Astrocyte (in vitro differentiated cells and primary cell): ENCODE data around the gene SLC17A5. TPM values are rescaled to one million over a fixed set of nuclear protein-coding genes. Genes with fewer than 3 reads are reported as not detected.

ENCODE experiments used
- DNase-seq: peaks from one replicate; pipeline ENCODE4 v3.0.0-alpha.2; 2010; ENCODE audit warnings: low read depth
- FAIRE-seq: peaks from 2 replicates; lab custom pipeline; 2011; peaks lifted over from hg19 to GRCh38; lab: Jason Lieb, UNC
- H2AFZ ChIP-seq: 2 replicates; pipeline ENCODE4 v1.6.0; 2012; ENCODE audit warnings: low read depth, low read length, inconsistent platforms
- H3K27ac ChIP-seq: 2 replicates; pipeline ENCODE4 v1.5.1; 2011; ENCODE audit warnings: low read depth, low read length, inconsistent platforms
- H3K27me3 ChIP-seq: 2 replicates; pipeline ENCODE4 v1.6.0; 2011; ENCODE audit warnings: low read length, inconsistent platforms; ENCODE audit not compliant: insufficient read depth
- H3K36me3 ChIP-seq: 2 replicates; pipeline ENCODE4 v1.5.1; 2011; ENCODE audit warnings: low read length, inconsistent platforms; ENCODE audit not compliant: insufficient read depth
- H3K4me1 ChIP-seq: 2 replicates; pipeline ENCODE4 v1.5.1; 2011; ENCODE audit warnings: low read length, inconsistent platforms; ENCODE audit not compliant: insufficient read depth
- H3K4me2 ChIP-seq: 2 replicates; pipeline ENCODE4 v1.6.0; 2012; ENCODE audit warnings: low read length, inconsistent platforms
- H3K4me3 ChIP-seq: 2 replicates; pipeline ENCODE4 v1.5.1; 2011; ENCODE audit warnings: low read depth, mild to moderate bottlenecking, low read length, inconsistent platforms; ENCODE audit not compliant: insufficient read depth
- H3K79me2 ChIP-seq: 2 replicates; pipeline ENCODE4 v1.6.0; 2012; ENCODE audit warnings: mild to moderate bottlenecking, low read length, inconsistent platforms; ENCODE audit not compliant: insufficient read depth
- H3K9ac ChIP-seq: 2 replicates; pipeline ENCODE4 v1.6.0; 2012; ENCODE audit warnings: mild to moderate bottlenecking, low read length, inconsistent platforms
- H3K9me3 ChIP-seq: 2 replicates; pipeline ENCODE4 v1.5.1; 2012; ENCODE audit warnings: low read depth, mild to moderate bottlenecking, low read length, inconsistent platforms; ENCODE audit not compliant: insufficient read depth
- H4K20me1 ChIP-seq: 2 replicates; pipeline ENCODE4 v1.6.0; 2012; ENCODE audit warnings: low read length, inconsistent platforms; ENCODE audit not compliant: insufficient read depth
- H3K27ac Mint-ChIP-seq: one replicate; pipeline ENCODE4 v1.8.0; 2021; ENCODE audit warnings: mild to moderate bottlenecking, mixed read lengths; ENCODE audit not compliant: unreplicated experiment
- H3K27me3 Mint-ChIP-seq: one replicate; pipeline ENCODE4 v1.8.0; 2021; ENCODE audit warnings: low read depth, mixed read lengths; ENCODE audit not compliant: unreplicated experiment
- H3K36me3 Mint-ChIP-seq: one replicate; pipeline ENCODE4 v1.8.0; 2021; ENCODE audit warnings: low read depth, mixed read lengths; ENCODE audit not compliant: unreplicated experiment
- H3K4me1 Mint-ChIP-seq: one replicate; pipeline ENCODE4 v1.8.0; 2021; ENCODE audit warnings: low read depth, mixed read lengths; ENCODE audit not compliant: unreplicated experiment
- H3K4me3 Mint-ChIP-seq: one replicate; pipeline ENCODE4 v1.8.0; 2021; ENCODE audit warnings: mild to moderate bottlenecking, moderate library complexity, mixed read lengths; ENCODE audit not compliant: unreplicated experiment
- H3K9me3 Mint-ChIP-seq: one replicate; pipeline ENCODE4 v1.8.0; 2021; ENCODE audit warnings: mild to moderate bottlenecking, mixed read lengths; ENCODE audit not compliant: unreplicated experiment
- CTCF ChIP-seq: IDR thresholded peaks from 2 replicates; pipeline ENCODE4 v1.5.1; 2011; ENCODE audit warnings: low read depth, mild to moderate bottlenecking, inconsistent platforms, low read length, moderate library complexity; ENCODE audit not compliant: insufficient read depth
- EZH2 ChIP-seq: IDR thresholded peaks from 2 replicates; pipeline ENCODE4 v1.6.1; 2012; ENCODE audit warnings: mild to moderate bottlenecking, low read length, inconsistent platforms; ENCODE audit not compliant: insufficient read depth
- total RNA-seq: library from RNA; stranded (reverse); gene quantifications from 2 replicates; pipeline ENCODE4 v1.2.1, GENCODE V29; 2021

SLC17A5 gene
- total RNA-seq, 1 donor from 2014 or later, result 25.5 TPM

GRCh38 chr6:73614802-73615201, 39.0 kb downstream of the SLC17A5 start:
- no peaks in the 10 kb centered on the region for H3K27me3 ChIP-seq
- Mint-ChIP-seq H3K27ac (no peak overlapping the region), H3K9me3 (no peaks in the 10 kb centered on the region), H3K27me3 (no peaks in the 10 kb centered on the region), H3K4me3 (no peak overlapping the region), H3K36me3 (peaks cover 5% of the 10 kb centered on the region), H3K4me1 (no peaks in the 10 kb centered on the region)
- no peaks in the 10 kb centered on the region for H3K9me3 ChIP-seq
- no peak overlapping the region for H3K4me2 ChIP-seq
- DNase-seq (no peak), FAIRE-seq (no peak)
- H3K79me2 ChIP-seq, result no peaks in the 10 kb centered on the region
- no peak overlapping the region for H2AFZ ChIP-seq
- H4K20me1 ChIP-seq, result no peaks in the 10 kb centered on the region
- H3K4me3 ChIP-seq, result no peak overlapping the region
- TF ChIP-seq CTCF (no peak), EZH2 (no peak)
- no peak overlapping the region for H3K27ac ChIP-seq
- no peaks in the 10 kb centered on the region for H3K4me1 ChIP-seq
- peaks cover 5% of the 10 kb centered on the region for H3K36me3 ChIP-seq
- no peak overlapping the region for H3K9ac ChIP-seq

GRCh38 chr6:73613806-73614536, 39.8 kb downstream of the SLC17A5 start:
- H3K27ac Mint-ChIP-seq, result no peak overlapping the region
- no peaks in the 10 kb centered on the region for H3K9me3 ChIP-seq
- no peak overlapping the region for H3K4me3 Mint-ChIP-seq
- DNase-seq (no peak), FAIRE-seq (no peak)
- no peak overlapping the region for H2AFZ ChIP-seq
- no peak overlapping the region for H3K4me3 ChIP-seq
- H3K9me3 Mint-ChIP-seq, result no peaks in the 10 kb centered on the region
- no peaks in the 10 kb centered on the region for H3K4me1 ChIP-seq
- peaks cover 10% of the 10 kb centered on the region for H3K36me3 ChIP-seq
- H3K36me3 Mint-ChIP-seq, result peaks cover 3% of the 10 kb centered on the region
- no peak overlapping the region for H3K9ac ChIP-seq
- TF ChIP-seq CTCF, result no peak
- H3K27ac ChIP-seq, result no peak overlapping the region
- no peaks in the 10 kb centered on the region for H3K27me3 Mint-ChIP-seq
- H3K4me2 ChIP-seq, result no peak overlapping the region
- H3K79me2 ChIP-seq, result no peaks in the 10 kb centered on the region
- no peaks in the 10 kb centered on the region for H4K20me1 ChIP-seq
- H3K4me1 Mint-ChIP-seq, result no peaks in the 10 kb centered on the region
- H3K27me3 ChIP-seq, result no peaks in the 10 kb centered on the region

GRCh38 chr6:73612611-73613010, 41.2 kb downstream of the SLC17A5 start:
- no peaks in the 10 kb centered on the region for H3K4me1 Mint-ChIP-seq
- no peaks in the 10 kb centered on the region for H3K27me3 Mint-ChIP-seq
- Histone ChIP-seq H3K9me3 (no peaks in the 10 kb centered on the region), H4K20me1 (no peaks in the 10 kb centered on the region), H3K9ac (no peak overlapping the region), H2AFZ (no peak overlapping the region), H3K79me2 (no peaks in the 10 kb centered on the region), H3K4me1 (no peaks in the 10 kb centered on the region), H3K4me2 (no peak overlapping the region), H3K36me3 (peaks cover 21% of the 10 kb centered on the region), H3K27ac (no peak overlapping the region), H3K27me3 (no peaks in the 10 kb centered on the region), H3K4me3 (no peak overlapping the region)
- peaks cover 8% of the 10 kb centered on the region for H3K36me3 Mint-ChIP-seq
- TF ChIP-seq EZH2 (no peak), CTCF (no peak)
- FAIRE-seq (no peak), DNase-seq (no peak)
- H3K27ac Mint-ChIP-seq, result no peak overlapping the region
- no peak overlapping the region for H3K4me3 Mint-ChIP-seq
- H3K9me3 Mint-ChIP-seq, result no peaks in the 10 kb centered on the region
